Skeletal muscle satellite cell (primary cell): Measurements from ENCODE around the gene FBLN1.
"Not testable (repeated sequence)": the region's sequence is repeated elsewhere in the genome, so short reads cannot be mapped to it uniquely, and the experiment has no call there.

ENCODE experiments used
- H3K27me3 ChIP-seq: 2 replicates; pipeline ENCODE4 v1.7.0; 2013; ENCODE audit warnings: low read length; ENCODE audit not compliant: control insufficient read depth, insufficient read depth
- H3K36me3 ChIP-seq: 2 replicates; pipeline ENCODE4 v1.7.0; 2013; ENCODE audit warnings: mild to moderate bottlenecking, control low read depth, low read length; ENCODE audit not compliant: insufficient read depth
- H3K4me1 ChIP-seq: 2 replicates; pipeline ENCODE4 v1.7.0; 2013; ENCODE audit warnings: low read length; ENCODE audit not compliant: control insufficient read depth, insufficient read depth
- H3K4me2 ChIP-seq: 2 replicates; pipeline ENCODE4 v1.7.0; 2013; ENCODE audit warnings: mild to moderate bottlenecking, low read length
- H3K4me3 ChIP-seq: 2 replicates; pipeline ENCODE4 v1.7.0; 2013; ENCODE audit warnings: low read length
- H3K9ac ChIP-seq: 2 replicates; pipeline ENCODE4 v1.7.0; 2013; ENCODE audit warnings: mild to moderate bottlenecking, low read depth, low read length, moderate library complexity
- H3K9me3 ChIP-seq: replicated peaks from 2 replicates; pipeline ENCODE4 v1.7.0; 2013; ENCODE audit warnings: mild to moderate bottlenecking, control low read depth, low read length

Gene FBLN1

GRCh38 chr22:45532235-45532631, 29.6 kb downstream of the FBLN1 start:
- H3K9me3 ChIP-seq = no peaks in the 10 kb centered on the region

GRCh38 chr22:45533703-45534102, 31.0 kb downstream of the FBLN1 start:
- H3K36me3 ChIP-seq = no peaks in the 10 kb centered on the region

More at GRCh38 chr22:45532235-45532631, 29.6 kb downstream of the FBLN1 start:
- no peaks in the 10 kb centered on the region for H3K27me3 ChIP-seq
- no peak overlapping the region for H3K4me3 ChIP-seq
- H3K4me1 ChIP-seq = no peaks in the 10 kb centered on the region
- no peak overlapping the region for H3K9ac ChIP-seq
- no peaks in the 10 kb centered on the region for H3K36me3 ChIP-seq
- no peak overlapping the region for H3K4me2 ChIP-seq

DNA sequence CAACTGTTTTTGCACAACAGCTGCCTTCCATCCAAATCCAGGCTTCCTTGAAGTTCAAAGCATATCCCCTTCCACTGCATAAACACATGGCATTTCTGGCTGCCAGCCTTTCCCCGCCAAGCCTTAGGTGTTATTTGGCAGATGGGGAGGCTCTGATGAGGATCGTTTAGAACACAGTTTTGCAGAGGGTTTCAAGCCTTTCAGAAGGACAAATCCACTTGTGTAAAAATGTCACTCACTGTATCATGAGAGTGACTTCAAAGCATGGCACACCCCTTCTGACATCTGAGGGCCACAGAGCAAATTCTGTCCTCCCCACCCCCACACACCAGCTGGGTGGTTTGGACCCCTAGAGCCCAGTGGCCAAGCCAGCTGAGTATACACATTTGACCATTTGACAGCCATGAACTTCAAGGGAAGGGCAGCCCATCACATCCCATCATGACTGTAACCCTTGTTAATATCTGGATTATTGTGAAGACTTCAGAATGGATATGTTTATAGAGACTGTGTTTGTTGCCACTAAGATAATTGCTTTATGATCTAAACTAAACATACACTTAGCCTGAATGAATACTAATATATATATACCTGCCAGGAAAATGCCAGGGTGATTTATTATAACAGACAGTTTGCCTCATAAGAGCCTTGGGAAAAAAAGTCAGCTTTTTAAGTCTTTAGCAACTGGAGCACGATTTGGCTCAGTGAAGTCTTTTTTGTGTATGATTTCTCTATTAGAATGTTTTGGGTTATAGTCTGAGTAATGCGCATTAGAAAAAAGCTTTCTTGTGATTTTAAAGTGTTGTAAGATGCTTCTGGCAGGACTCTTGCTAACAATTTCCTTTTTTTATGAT, 31.9 kb downstream of the FBLN1 start:
- peaks cover 12% of the 10 kb centered on the region for H3K4me1 ChIP-seq
- no peak overlapping the region for H3K4me3 ChIP-seq

More at GRCh38 chr22:45533703-45534102, 31.0 kb downstream of the FBLN1 start:
- H3K4me1 ChIP-seq = peaks cover 12% of the 10 kb centered on the region
- H3K9me3 ChIP-seq = no peaks in the 10 kb centered on the region
- no peak overlapping the region for H3K4me3 ChIP-seq
- H3K4me2 ChIP-seq = no peak overlapping the region
- H3K27me3 ChIP-seq = no peaks in the 10 kb centered on the region
- no peak overlapping the region for H3K9ac ChIP-seq

GRCh38 chr22:45535290-45535689, 32.6 kb downstream of the FBLN1 start:
- Histone ChIP-seq H3K9ac (no peak overlapping the region), H3K9me3 (no peaks in the 10 kb centered on the region), H3K4me2 (no peak overlapping the region), H3K4me3 (no peak overlapping the region), H3K36me3 (no peaks in the 10 kb centered on the region), H3K27me3 (no peaks in the 10 kb centered on the region), H3K4me1 (peaks cover 12% of the 10 kb centered on the region)

More for the DNA sequence above, 31.9 kb downstream of the FBLN1 start:
- H3K27me3 ChIP-seq = no peaks in the 10 kb centered on the region
- no peak overlapping the region for H3K4me2 ChIP-seq
- H3K9me3 ChIP-seq = no peaks in the 10 kb centered on the region
- no peak overlapping the region for H3K9ac ChIP-seq
- H3K36me3 ChIP-seq = no peaks in the 10 kb centered on the region

DNA sequence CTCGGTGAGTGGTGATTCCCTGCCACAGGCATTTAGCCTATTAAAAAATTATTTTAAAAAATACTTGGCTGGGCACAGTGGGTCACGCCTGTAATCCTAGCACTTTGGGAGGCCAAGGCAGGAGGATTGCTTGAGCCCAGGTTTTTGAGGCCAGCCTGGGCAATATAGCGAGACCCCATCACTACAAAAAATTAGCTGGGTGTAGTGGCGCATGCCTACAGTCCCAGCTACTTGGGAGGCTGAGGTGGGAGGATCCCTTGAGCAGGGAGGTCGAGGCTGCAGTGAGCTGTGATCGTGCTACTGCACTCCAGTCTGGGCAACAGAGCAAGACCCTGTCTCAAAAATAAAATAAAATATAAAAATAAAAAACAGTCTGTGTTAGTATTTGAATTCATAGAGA, 33.2 kb downstream of the FBLN1 start:
- not testable (repeated sequence) for H3K9me3 ChIP-seq, H3K4me3 ChIP-seq, H3K4me2 ChIP-seq, H3K36me3 ChIP-seq, H3K27me3 ChIP-seq, H3K9ac ChIP-seq
- peaks cover 12% of the 10 kb centered on the region for H3K4me1 ChIP-seq

DNA sequence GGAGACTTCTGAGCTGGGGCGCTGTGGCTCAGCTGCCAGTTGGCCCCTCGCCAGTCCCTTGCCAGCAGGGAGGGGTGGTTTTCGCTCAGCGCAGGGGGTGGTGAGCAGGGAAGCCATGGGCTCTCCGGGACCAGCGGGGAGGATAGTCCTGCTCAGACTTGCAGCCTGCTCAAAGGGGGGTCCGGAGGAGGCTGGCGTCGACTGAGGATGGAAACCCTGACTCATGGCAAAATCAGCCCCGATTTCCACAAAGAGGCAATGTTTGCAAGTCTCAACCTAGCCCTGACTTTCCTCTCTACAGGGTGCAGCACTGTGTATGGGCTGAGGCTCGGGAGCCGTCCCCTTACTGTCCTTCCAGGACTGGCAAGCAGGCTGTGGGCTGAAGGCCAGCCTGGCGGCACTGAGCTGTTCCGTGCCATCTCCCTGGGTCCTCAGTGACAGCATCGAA, 35.1 kb downstream of the FBLN1 start:
- H3K4me2 ChIP-seq = peak overlapping the region; percentile 53
- H3K27me3 ChIP-seq = no peaks in the 10 kb centered on the region
- peaks cover 4% of the 10 kb centered on the region for H3K36me3 ChIP-seq
- H3K9ac ChIP-seq = no peak overlapping the region
- peaks cover 12% of the 10 kb centered on the region for H3K4me1 ChIP-seq
- H3K4me3 ChIP-seq = peak overlapping the region; percentile 18
- H3K9me3 ChIP-seq = no peaks in the 10 kb centered on the region

- H3K9ac ChIP-seq = no peak overlapping the region
- no peaks in the 10 kb centered on the region for H3K9me3 ChIP-seq
- H3K36me3 ChIP-seq = peaks cover 4% of the 10 kb centered on the region
- peak overlapping the region; percentile 18 for H3K4me3 ChIP-seq
- no peaks in the 10 kb centered on the region for H3K27me3 ChIP-seq
- peak overlapping the region; percentile 53 for H3K4me2 ChIP-seq
- peaks cover 12% of the 10 kb centered on the region for H3K4me1 ChIP-seq
These were observed 35.6 kb downstream of the FBLN1 start for GRCh38 chr22:45538281-45538680.

GRCh38 chr22:45540122-45540521, 37.4 kb downstream of the FBLN1 start:
- H3K9me3 ChIP-seq = no peaks in the 10 kb centered on the region
- no peak overlapping the region for H3K9ac ChIP-seq
- H3K4me1 ChIP-seq = peaks cover 12% of the 10 kb centered on the region

GRCh38 chr22:45541382-45541979, 38.8 kb downstream of the FBLN1 start:
- no peak overlapping the region for H3K4me2 ChIP-seq
- peaks cover 12% of the 10 kb centered on the region for H3K4me1 ChIP-seq
- no peak overlapping the region for H3K9ac ChIP-seq
- no peaks in the 10 kb centered on the region for H3K27me3 ChIP-seq
- H3K9me3 ChIP-seq = no peaks in the 10 kb centered on the region
- peaks cover 4% of the 10 kb centered on the region for H3K36me3 ChIP-seq
- H3K4me3 ChIP-seq = no peak overlapping the region

More at GRCh38 chr22:45540122-45540521, 37.4 kb downstream of the FBLN1 start:
- no peak overlapping the region for H3K4me3 ChIP-seq
- no peak overlapping the region for H3K4me2 ChIP-seq
- H3K27me3 ChIP-seq = no peaks in the 10 kb centered on the region
- peaks cover 4% of the 10 kb centered on the region for H3K36me3 ChIP-seq

DNA sequence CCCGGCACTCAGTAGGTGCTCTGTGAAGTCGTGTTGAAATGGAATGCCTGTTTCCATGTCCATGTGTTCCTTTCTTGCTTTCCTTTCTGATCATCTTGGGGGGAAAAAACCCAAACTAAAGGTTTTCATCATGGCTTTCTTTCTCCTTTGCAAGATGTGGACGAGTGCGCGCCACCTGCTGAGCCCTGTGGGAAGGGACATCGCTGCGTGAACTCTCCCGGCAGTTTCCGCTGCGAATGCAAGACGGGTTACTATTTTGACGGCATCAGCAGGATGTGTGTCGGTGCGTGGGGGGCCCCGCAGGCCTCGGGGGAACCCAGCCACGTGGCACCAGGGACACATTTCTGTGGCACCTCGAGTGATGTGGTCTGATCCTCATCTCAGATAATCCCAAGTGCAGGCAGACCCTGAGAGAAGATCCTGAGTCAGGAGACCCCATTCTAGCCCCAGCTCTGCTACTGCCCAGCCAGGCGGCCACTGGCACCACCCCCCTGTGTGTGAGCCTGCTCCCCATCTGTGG, 39.4 kb downstream of the FBLN1 start:
- no peak overlapping the region for H3K4me3 ChIP-seq
- no peak overlapping the region for H3K9ac ChIP-seq
- no peak overlapping the region for H3K4me2 ChIP-seq
- peaks cover 12% of the 10 kb centered on the region for H3K4me1 ChIP-seq
- H3K27me3 ChIP-seq = no peaks in the 10 kb centered on the region
- no peaks in the 10 kb centered on the region for H3K9me3 ChIP-seq
- peaks cover 4% of the 10 kb centered on the region for H3K36me3 ChIP-seq

- not testable (repeated sequence) for H3K4me2 ChIP-seq, H3K27me3 ChIP-seq, H3K4me3 ChIP-seq, H3K36me3 ChIP-seq, H3K9ac ChIP-seq, H3K4me1 ChIP-seq, H3K9me3 ChIP-seq
These were observed 40.1 kb downstream of the FBLN1 start for GRCh38 chr22:45542736-45543135.
